IMR-90 (cell line): ENCODE data around the gene TBC1D16. TPM values are rescaled to one million over a fixed set of nuclear protein-coding genes. Genes with fewer than 3 reads are reported as not detected.

ENCODE experiments used
- ATAC-seq: fragments of 200-7000 bp; cut with Tn5 transposase; 2 replicates; pipeline ENCODE4 v1.9.1; 2020; ENCODE audit warnings: low read depth, mild to moderate bottlenecking, moderate library complexity
- BruUV-seq: library from RNA; stranded (reverse); fragments of 400-500 nt; replicated peaks from 2 replicates; lab custom pipeline; 2021; lab: Mats Ljungman, UMichigan
- CTCF ChIA-PET: fragments of 300-600 bp; formaldehyde crosslinking; extraction: SDS; loops from one replicate; lab custom pipeline; 2021; ENCODE audit warnings: antibody characterized with exemption; lab: Yijun Ruan, JAX
- POLR2A ChIA-PET: fragments of 300-600 bp; sonication (Branson Sonifier 250); formaldehyde crosslinking; loops from one replicate; lab custom pipeline; 2022; ENCODE audit warnings: antibody characterized with exemption; ENCODE audit not compliant: unreplicated experiment; lab: Charles Lee
- DNase-seq: peaks from one replicate; pipeline ENCODE4 v3.0.0; 2013
- H2AFZ ChIP-seq: replicated peaks from 2 replicates; pipeline ENCODE3; 2013; ENCODE audit warnings: low read length, mild to moderate bottlenecking; ENCODE audit not compliant: poor library complexity
- H2AK5ac ChIP-seq: 2 replicates; pipeline ENCODE4 v1.6.1; 2013; ENCODE audit warnings: low read depth, low read length, inconsistent platforms
- H2AK9ac ChIP-seq: replicated peaks from 2 replicates; pipeline ENCODE3; 2013; ENCODE audit warnings: mild to moderate bottlenecking, low read depth, low read length, moderate library complexity; ENCODE audit not compliant: poor library complexity
- H2BK120ac ChIP-seq: 2 replicates; pipeline ENCODE4 v1.6.1; 2013; ENCODE audit warnings: low read depth, low read length, inconsistent platforms
- H2BK15ac ChIP-seq: 3 replicates; pipeline ENCODE4 v1.6.1; 2013; ENCODE audit warnings: low read depth, low read length, inconsistent platforms
- H2BK20ac ChIP-seq: 2 replicates; pipeline ENCODE4 v1.6.1; 2013; ENCODE audit warnings: low read depth, mild to moderate bottlenecking, inconsistent platforms, low read length, moderate library complexity
- H2BK5ac ChIP-seq: 2 replicates; pipeline ENCODE4 v1.6.1; 2013; ENCODE audit warnings: mild to moderate bottlenecking, low read depth, low read length, inconsistent platforms; ENCODE audit not compliant: poor library complexity, severe bottlenecking
- H3K14ac ChIP-seq: replicated peaks from 2 replicates; pipeline ENCODE4 v1.6.1; 2013; ENCODE audit warnings: low read depth, low read length, inconsistent platforms
- H3K18ac ChIP-seq: 2 replicates; pipeline ENCODE4 v1.6.1; 2013; ENCODE audit warnings: low read depth, low read length, control low read depth
- H3K23ac ChIP-seq: 2 replicates; pipeline ENCODE4 v1.6.1; 2013; ENCODE audit warnings: low read depth, low read length, inconsistent platforms
- H3K27ac ChIP-seq: 2 replicates; pipeline ENCODE4 v1.5.1; 2013; ENCODE audit warnings: mild to moderate bottlenecking, control low read depth, low read length; ENCODE audit not compliant: insufficient read depth
- H3K27me3 ChIP-seq: 2 replicates; pipeline ENCODE4 v1.6.1; 2013; ENCODE audit warnings: low read length; ENCODE audit not compliant: control insufficient read depth, insufficient read depth
- H3K36me3 ChIP-seq: 2 replicates; pipeline ENCODE4 v1.6.1; 2013; ENCODE audit warnings: low read length, mixed read lengths; ENCODE audit not compliant: control insufficient read depth, insufficient read depth
- H3K4ac ChIP-seq: 2 replicates; pipeline ENCODE4 v1.6.1; 2013; ENCODE audit warnings: low read depth, low read length, inconsistent platforms
- H3K4me1 ChIP-seq: 2 replicates; pipeline ENCODE4 v1.6.1; 2013; ENCODE audit warnings: low read length, mixed read lengths; ENCODE audit not compliant: control insufficient read depth, insufficient read depth
- H3K4me2 ChIP-seq: 2 replicates; pipeline ENCODE4 v1.6.1; 2013; ENCODE audit warnings: low read depth, mild to moderate bottlenecking, control low read depth, low read length, moderate library complexity
- H3K4me3 ChIP-seq: 2 replicates; pipeline ENCODE4 v1.5.1; 2013; ENCODE audit warnings: low read depth, mild to moderate bottlenecking, control low read depth, low read length, moderate library complexity; ENCODE audit not compliant: insufficient read depth
- H3K56ac ChIP-seq: 2 replicates; pipeline ENCODE4 v1.6.1; 2013; ENCODE audit warnings: low read length, inconsistent platforms; ENCODE audit not compliant: insufficient read depth; ENCODE audit errors: extremely low read depth
- H3K79me1 ChIP-seq, 2 experiments: 2 replicates each; pipeline ENCODE4 v1.6.1; 2013; ENCODE audit warnings: low read length in 2 of 2, inconsistent platforms in 1 of 2, low read depth in 1 of 2
- H3K9ac ChIP-seq: 2 replicates; pipeline ENCODE4 v1.6.1; 2013; ENCODE audit warnings: low read depth, low read length, control low read depth
- H3K9me1 ChIP-seq: 2 replicates; pipeline ENCODE4 v1.6.1; 2013; ENCODE audit warnings: low read length, inconsistent platforms; ENCODE audit not compliant: insufficient read depth
- H3K9me3 ChIP-seq: 2 replicates; pipeline ENCODE4 v1.6.1; 2013; ENCODE audit warnings: low read length; ENCODE audit not compliant: control insufficient read depth, insufficient read depth
- H4K20me1 ChIP-seq: 2 replicates; pipeline ENCODE4 v1.6.1; 2013; ENCODE audit warnings: low read length, inconsistent platforms; ENCODE audit not compliant: insufficient read depth
- H4K5ac ChIP-seq: 2 replicates; pipeline ENCODE4 v1.6.1; 2013; ENCODE audit warnings: mild to moderate bottlenecking, low read depth, low read length, control low read depth
- H4K8ac ChIP-seq, 2 experiments: 2 replicates each; pipeline ENCODE4 v1.6.1; 2013; ENCODE audit warnings: low read depth in 2 of 2, low read length in 2 of 2, control low read depth in 1 of 2, inconsistent platforms in 1 of 2
- H4K91ac ChIP-seq: 2 replicates; pipeline ENCODE4 v1.6.1; 2013; ENCODE audit warnings: low read depth, low read length, inconsistent platforms; ENCODE audit not compliant: insufficient read depth
- BHLHE40 ChIP-seq: fragments of 150-350 bp; IDR thresholded peaks from 2 replicates; pipeline ENCODE4 v1.6.1; 2016; ENCODE audit warnings: mild to moderate bottlenecking, low read depth, low read length
- CHD1 ChIP-seq: IDR thresholded peaks from 2 replicates; pipeline ENCODE4 v1.6.1; 2012; ENCODE audit warnings: low read depth, low read length, improper control_type of control experiment
- CTCF ChIP-seq: conservative IDR thresholded peaks from 2 replicates; pipeline ENCODE4 v1.5.1; 2012; ENCODE audit warnings: mild to moderate bottlenecking, low read depth, low read length, improper control_type of control experiment
- ELK1 ChIP-seq: fragments of 150-350 bp; IDR thresholded peaks from 2 replicates; pipeline ENCODE4 v1.6.1; 2016; ENCODE audit warnings: low read depth, mild to moderate bottlenecking, low read length, moderate library complexity, borderline replicate concordance
- MXI1 ChIP-seq: IDR thresholded peaks from 2 replicates; pipeline ENCODE4 v1.6.1; 2012; ENCODE audit warnings: low read depth, mild to moderate bottlenecking, low read length, moderate library complexity, borderline replicate concordance
- POLR2A ChIP-seq: IDR thresholded peaks from 2 replicates; pipeline ENCODE4 v1.6.1; 2012; ENCODE audit warnings: mild to moderate bottlenecking, low read depth, low read length
- RAD21 ChIP-seq: IDR thresholded peaks from 2 replicates; pipeline ENCODE4 v1.6.1; 2012; ENCODE audit warnings: low read length, improper control_type of control experiment
- RFX5 ChIP-seq: IDR thresholded peaks from 2 replicates; pipeline ENCODE4 v1.8.0; 2012; ENCODE audit warnings: low read depth, mild to moderate bottlenecking, low read length, moderate library complexity
- SMC3 ChIP-seq: fragments of 150-350 bp; IDR thresholded peaks from 2 replicates; pipeline ENCODE4 v1.6.1; 2016; ENCODE audit warnings: low read depth, mild to moderate bottlenecking, antibody characterized with exemption, low read length, moderate library complexity
- USF2 ChIP-seq: fragments of 150-350 bp; IDR thresholded peaks from 2 replicates; pipeline ENCODE4 v1.6.1; 2017; ENCODE audit warnings: mild to moderate bottlenecking, antibody characterized with exemption, low read length, low read depth
- WGBS, 2 experiments: methylation state at CpG; one replicate each; pipeline versions ENCODE4 v1.1.5 to v1.1.7; 2013; ENCODE audit warnings: missing lambda C conversion rate in 2 of 2; ENCODE audit not compliant: insufficient read length in 1 of 2; ENCODE audit errors: extremely low coverage in 2 of 2; 5-methylcytosine and 5-hydroxymethylcytosine counted together
- dilution Hi-C: fragments of 300-500 bp; cut with HindIII; formaldehyde crosslinking; loops from one replicate; pipeline ENCODE4 v1.14.3; 2018; ENCODE audit warnings: low sequenced_read_pairs; ENCODE audit not compliant: unreplicated experiment
- in situ Hi-C: fragments of 300-500 bp; cut with MboI; formaldehyde crosslinking; loops from 3 replicates; pipeline ENCODE4 v1.14.3; 2019; ENCODE audit warnings: low sequenced_read_pairs, inconsistent platforms, mixed read lengths
- intact Hi-C: fragments of 100-400 bp; cut with micrococcal nuclease; formaldehyde crosslinking; loops from 2 replicates; pipeline ENCODE4 v1.10.0; 2022
- polyA plus RNA-seq, 3 experiments: library from polyadenylated mRNA; depleted of rRNA; stranded (reverse); fragments of >200 nt; gene quantifications; 2 replicates each; pipeline ENCODE4 v1.2.3, GENCODE V29; 2012; ENCODE audit warnings: low replicate concordance in 1 of 3
- total RNA-seq: library from RNA; depleted of rRNA; stranded (reverse); fragments of >200 nt; gene quantifications from 2 replicates; pipeline ENCODE4 v1.2.3, GENCODE V29; 2012

Gene TBC1D16
- total and polyA plus RNA-seq, 2 of the 4 experiments (the other 2 are of a cell fraction): 10.1 to 16.7 TPM

GRCh38 chr17:79952901-79953300, 82.8 kb downstream of the TBC1D16 start:
- POLR2A ChIA-PET: no interaction called here
- no peak overlapping the region for H2BK120ac ChIP-seq
- no peak overlapping the region for H4K8ac ChIP-seq
- H2BK15ac ChIP-seq: no peak overlapping the region
- DNase-seq (no peak), ATAC-seq (no peak)
- H3K18ac ChIP-seq: no peak overlapping the region
- no peak overlapping the region for H3K4ac ChIP-seq
- H2BK5ac ChIP-seq: no peak overlapping the region
- no peak overlapping the region for H2AK9ac ChIP-seq
- no peak overlapping the region for H3K27ac ChIP-seq
- H3K9me3 ChIP-seq: no peaks in the 10 kb centered on the region
- no peaks in the 10 kb centered on the region for H3K27me3 ChIP-seq
- H2AFZ ChIP-seq: no peak overlapping the region
- H3K23ac ChIP-seq: no peak overlapping the region
- H3K4me1 ChIP-seq: peaks cover 9% of the 10 kb centered on the region
- H3K9me1 ChIP-seq: 0 out of 2 replicates have a peak, but pooled peaks cover 3% of the 10 kb centered on the region
- H2AK5ac ChIP-seq: 0 out of 2 replicates have a peak overlapping the region, but pooled peaks have one; percentile 9
- WGBS, 2 experiments: no CpG with 5 or more reads among the region's 8 CpGs
- H4K5ac ChIP-seq: no peak overlapping the region
- TF ChIP-seq POLR2A: no peak
- no peak for TF ChIP-seq ELK1
- TF ChIP-seq SMC3: no peak
- TF ChIP-seq MXI1: no peak
- no peak for TF ChIP-seq BHLHE40
- TF ChIP-seq CTCF: no peak
- no peak for TF ChIP-seq RFX5
- no peak for TF ChIP-seq RAD21
- no peak for TF ChIP-seq USF2
- no peak for TF ChIP-seq CHD1
- CTCF ChIA-PET: no interaction called here
- H3K56ac ChIP-seq: no peak overlapping the region
- H3K4me2 ChIP-seq: no peak overlapping the region
- H3K14ac ChIP-seq: no peak overlapping the region
- H3K79me1 ChIP-seq: peaks cover 9 to 25% of the 10 kb centered on the region in 2 experiments; a peak in 3 of 4 replicates
- H3K9ac ChIP-seq: no peak overlapping the region
- dilution Hi-C loops (no loop called here), in situ Hi-C loops (no loop called here), intact Hi-C loops (no loop called here)
- H3K4me3 ChIP-seq: no peak overlapping the region
- no TSS peak for BruUV-seq
- H2BK20ac ChIP-seq: no peak overlapping the region
- no peak overlapping the region for H4K91ac ChIP-seq
- H4K20me1 ChIP-seq: peaks cover 24% of the 10 kb centered on the region
- H3K36me3 ChIP-seq: peaks cover 17% of the 10 kb centered on the region
